Esophagus muscularis mucosa (tissue), 3 donors: ENCODE results near the gene VPS26C.

ENCODE experiments used
- POLR2A ChIP-seq: fragments of 450-650 bp; IDR thresholded peaks from one replicate; pipeline ENCODE4 v1.6.1; 2017; ENCODE audit warnings: antibody characterized with exemption, moderate library complexity, mild to moderate bottlenecking, low read depth
- POLR2AphosphoS5 ChIP-seq, 2 donors: sonication (generic); formaldehyde crosslinking; IDR thresholded peaks; one replicate each; pipeline ENCODE4 v1.6.1; 2017; ENCODE audit warnings: antibody characterized with exemption in 2 of 2
- TF ChIP-seq, protein P1 (sequence below), 3 experiments: fragments of 200-600 bp in 2 of 3; fragments of 450-650 bp in 1 of 3; sonication (generic) in 2 of 3; IDR thresholded peaks; one replicate each; pipeline ENCODE4 v1.5.1; 2017 to 2019; ENCODE audit warnings: antibody characterized with exemption in 3 of 3, mild to moderate bottlenecking in 2 of 3, moderate library complexity in 1 of 3

DNA sequence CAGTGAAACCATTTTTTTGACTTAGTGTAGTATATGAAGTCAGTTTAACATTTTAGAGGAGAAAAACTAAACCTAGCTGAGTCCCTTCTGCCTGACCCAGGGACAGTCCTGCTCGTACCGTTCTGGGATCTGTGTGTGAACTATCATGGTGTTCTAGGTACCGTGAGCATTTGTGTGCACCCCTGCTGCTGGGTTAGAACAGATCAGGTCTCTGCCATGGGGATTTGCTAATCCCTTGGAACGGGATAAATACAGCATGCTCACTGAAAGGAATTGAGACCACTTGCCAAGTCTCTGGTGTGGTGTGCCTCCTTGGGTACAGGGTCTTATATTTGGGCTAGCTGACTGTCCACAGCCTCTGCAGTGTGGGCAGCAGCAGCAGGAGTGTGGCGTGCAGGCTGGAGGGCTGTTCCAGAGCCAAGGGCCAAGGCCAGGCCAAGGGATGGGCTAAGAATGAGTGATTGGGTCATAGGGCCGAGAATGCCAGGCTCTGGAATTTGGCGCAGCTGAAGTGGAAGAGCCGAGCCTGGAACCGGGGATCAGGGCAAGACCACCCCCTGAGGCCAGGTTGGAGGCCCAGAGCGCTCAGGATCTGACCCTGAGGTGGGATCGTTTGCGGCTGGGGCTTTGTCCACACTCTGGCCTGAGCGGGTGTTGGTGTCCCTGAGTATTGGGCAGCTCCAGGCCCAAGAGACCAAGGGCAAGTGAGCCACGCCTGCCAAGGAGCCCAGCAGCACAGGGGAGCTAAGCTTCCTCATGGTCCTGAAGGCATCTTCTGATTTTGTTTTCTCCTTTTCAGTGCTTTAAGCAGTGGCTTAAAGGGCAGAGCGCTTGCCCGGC, 66.3 kb downstream of the VPS26C start:
- TF ChIP-seq, protein P1, sequence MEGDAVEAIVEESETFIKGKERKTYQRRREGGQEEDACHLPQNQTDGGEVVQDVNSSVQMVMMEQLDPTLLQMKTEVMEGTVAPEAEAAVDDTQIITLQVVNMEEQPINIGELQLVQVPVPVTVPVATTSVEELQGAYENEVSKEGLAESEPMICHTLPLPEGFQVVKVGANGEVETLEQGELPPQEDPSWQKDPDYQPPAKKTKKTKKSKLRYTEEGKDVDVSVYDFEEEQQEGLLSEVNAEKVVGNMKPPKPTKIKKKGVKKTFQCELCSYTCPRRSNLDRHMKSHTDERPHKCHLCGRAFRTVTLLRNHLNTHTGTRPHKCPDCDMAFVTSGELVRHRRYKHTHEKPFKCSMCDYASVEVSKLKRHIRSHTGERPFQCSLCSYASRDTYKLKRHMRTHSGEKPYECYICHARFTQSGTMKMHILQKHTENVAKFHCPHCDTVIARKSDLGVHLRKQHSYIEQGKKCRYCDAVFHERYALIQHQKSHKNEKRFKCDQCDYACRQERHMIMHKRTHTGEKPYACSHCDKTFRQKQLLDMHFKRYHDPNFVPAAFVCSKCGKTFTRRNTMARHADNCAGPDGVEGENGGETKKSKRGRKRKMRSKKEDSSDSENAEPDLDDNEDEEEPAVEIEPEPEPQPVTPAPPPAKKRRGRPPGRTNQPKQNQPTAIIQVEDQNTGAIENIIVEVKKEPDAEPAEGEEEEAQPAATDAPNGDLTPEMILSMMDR (IDR thresholded peaks at IDR 0.05) = no peak
- TF ChIP-seq POLR2AphosphoS5 (IDR thresholded peaks at IDR 0.05) (no peak), POLR2A (no peak)
